ENCODE results near the gene KIRREL3.

KIRREL3 gene

GRCh38 chr11:126457817-126458216, 542.8 kb downstream of the KIRREL3 start:
- no peak for FAIRE-seq

- no peak for FAIRE-seq
These were observed 543.6 kb downstream of the KIRREL3 start for GRCh38 chr11:126456783-126457542.

GRCh38 chr11:126456089-126456488, 544.5 kb downstream of the KIRREL3 start:
- FAIRE-seq = no peak

GRCh38 chr11:126452241-126453101, 548.1 kb downstream of the KIRREL3 start:
- no peak for FAIRE-seq

GRCh38 chr11:126451211-126451802, 549.3 kb downstream of the KIRREL3 start:
- no peak for FAIRE-seq

- FAIRE-seq = no peak
These were observed 549.8 kb downstream of the KIRREL3 start for GRCh38 chr11:126450806-126451205.

GRCh38 chr11:126450198-126450597, 550.4 kb downstream of the KIRREL3 start:
- FAIRE-seq = no peak

- no peak for FAIRE-seq
These were observed 554.0 kb downstream of the KIRREL3 start for GRCh38 chr11:126446581-126446980.

- FAIRE-seq = no peak
These were observed 556.5 kb downstream of the KIRREL3 start for GRCh38 chr11:126444072-126444471.

GRCh38 chr11:126443120-126443519, 557.5 kb downstream of the KIRREL3 start:
- FAIRE-seq = no peak

- FAIRE-seq = no peak
These were observed 559.6 kb downstream of the KIRREL3 start for GRCh38 chr11:126440792-126441514.

GRCh38 chr11:126440276-126440675, 560.3 kb downstream of the KIRREL3 start:
- FAIRE-seq = no peak

GRCh38 chr11:126438691-126439090, 561.9 kb downstream of the KIRREL3 start:
- no peak for FAIRE-seq

- FAIRE-seq = no peak
These were observed 562.3 kb downstream of the KIRREL3 start for GRCh38 chr11:126438272-126438671.

GRCh38 chr11:126437731-126438130, 562.8 kb downstream of the KIRREL3 start:
- no peak for FAIRE-seq

GRCh38 chr11:126436209-126436755, 564.3 kb downstream of the KIRREL3 start:
- no peak for FAIRE-seq

- FAIRE-seq = no peak
These were observed 565.6 kb downstream of the KIRREL3 start for GRCh38 chr11:126434950-126435335.

GRCh38 chr11:126433989-126434949, 566.3 kb downstream of the KIRREL3 start:
- no peak for FAIRE-seq

GRCh38 chr11:126433244-126433846, 567.2 kb downstream of the KIRREL3 start:
- no peak for FAIRE-seq

- no peak for FAIRE-seq
These were observed 568.0 kb downstream of the KIRREL3 start for GRCh38 chr11:126432525-126432924.

- no peak for FAIRE-seq
These were observed 568.5 kb downstream of the KIRREL3 start for GRCh38 chr11:126432065-126432461.
